K562 (cell line): ENCODE measurements around the gene FANCI. TPM values are rescaled to one million over a fixed set of nuclear protein-coding genes. Genes with fewer than 3 reads are reported as not detected.

Experiments used
- BCOR ChIP-seq: fragments of 450-650 bp; IDR thresholded peaks from 2 replicates; pipeline ENCODE4 v1.6.1; 2016
- ESRRA ChIP-seq: fragments of 450-650 bp; IDR thresholded peaks from 2 replicates; pipeline ENCODE4 v1.6.1; 2014; ENCODE audit warnings: low read depth, mild to moderate bottlenecking, moderate library complexity, borderline replicate concordance
- JUN ChIP-seq, 2 experiments: sonication (generic) in 1 of 2; formaldehyde crosslinking in 1 of 2; IDR thresholded peaks; 2 replicates each; pipeline versions ENCODE4 v1.6.1 to v1.8.0; 2012 to 2022; ENCODE audit warnings: borderline replicate concordance in 2 of 2, mild to moderate bottlenecking in 2 of 2, improper control_type of control experiment in 1 of 2, low read depth in 1 of 2, low read length in 1 of 2, missing genetic modification reagents in 1 of 2
- polyA plus RNA-seq, 8 experiments: library from polyadenylated mRNA; depleted of rRNA in 4 of 8; stranded (reverse) in 5 of 8; unstranded in 3 of 8; fragments of >200 nt; fragmentation: Nextera tagmentation in 2 of 8; fragmentation: Illumina TruSeq in 1 of 8; extraction: Ambion mirVana in 2 of 8; extraction: Trizol in 1 of 8; gene quantifications; 2 replicates each; pipeline versions ENCODE4 v1.2.1 to v1.2.3, GENCODE V29; 2011 to 2014; ENCODE audit warnings: inconsistent platforms in 1 of 8, missing spikeins in 1 of 8
- total RNA-seq, 7 experiments: library from RNA; depleted of rRNA in 6 of 7; stranded (reverse); fragments of >200 nt in 6 of 7; fragmentation: Illumina TruSeq in 2 of 7; extraction: Trizol in 2 of 7; gene quantifications; 2 replicates each; pipeline versions ENCODE4 v1.2.1 to v1.2.3, GENCODE V29; 2011 to 2021; ENCODE audit warnings: low replicate concordance in 1 of 7
- TF ChIP-seq, protein P1 (sequence below): IDR thresholded peaks from 3 replicates; pipeline ENCODE4 v1.6.1; 2011; ENCODE audit warnings: borderline replicate concordance, mild to moderate bottlenecking, moderate library complexity; ENCODE audit not compliant: insufficient read length; ENCODE audit errors: extremely low read depth
- TF ChIP-seq, protein P2 (sequence below): sonication (generic); formaldehyde crosslinking; IDR thresholded peaks from 2 replicates; pipeline ENCODE4 v1.9.0; 2022; ENCODE audit warnings: mild to moderate bottlenecking, missing genetic modification reagents
- TF ChIP-seq, protein P3 (sequence below): fragments of 250-450 bp; sonication (Bioruptor Pico); IDR thresholded peaks from 2 replicates; pipeline ENCODE4 v1.8.0; 2021; ENCODE audit warnings: moderate library complexity, mild to moderate bottlenecking, inconsistent platforms

The FANCI gene
- total and polyA plus RNA-seq, 9 of the 15 experiments (the other 6 are each of a cell fraction or from before 2014, with no cell fraction given): 72.1 to 165 (median 131) TPM

DNA sequence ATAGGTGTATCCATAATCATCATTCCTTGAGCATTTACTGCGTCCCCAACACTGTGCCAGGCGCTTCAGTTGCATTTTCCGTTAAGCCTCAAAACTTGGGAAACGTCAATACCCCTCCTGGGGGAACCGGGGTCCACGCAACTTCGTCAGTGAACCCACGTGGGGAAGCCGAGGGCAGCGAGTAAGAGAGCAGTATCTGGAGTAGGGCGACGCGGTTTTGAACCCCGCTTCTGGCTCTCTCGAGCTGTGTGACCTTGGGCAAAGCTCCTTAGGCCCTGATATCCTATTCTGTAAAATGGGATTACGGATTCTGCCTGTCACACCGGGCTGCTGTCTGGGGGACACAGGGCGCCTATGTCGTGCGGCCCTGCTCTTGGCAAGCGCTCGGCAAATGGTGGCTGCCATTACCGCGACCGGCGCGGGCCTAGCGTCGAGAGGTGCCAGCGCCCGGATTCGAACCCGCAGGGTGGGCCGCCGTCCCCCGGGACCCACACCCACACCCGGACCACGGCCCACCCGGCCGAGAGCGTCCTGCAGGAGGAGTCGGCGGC is 90.3 kb downstream of the FANCI start (continued):
- TF ChIP-seq, protein P1, sequence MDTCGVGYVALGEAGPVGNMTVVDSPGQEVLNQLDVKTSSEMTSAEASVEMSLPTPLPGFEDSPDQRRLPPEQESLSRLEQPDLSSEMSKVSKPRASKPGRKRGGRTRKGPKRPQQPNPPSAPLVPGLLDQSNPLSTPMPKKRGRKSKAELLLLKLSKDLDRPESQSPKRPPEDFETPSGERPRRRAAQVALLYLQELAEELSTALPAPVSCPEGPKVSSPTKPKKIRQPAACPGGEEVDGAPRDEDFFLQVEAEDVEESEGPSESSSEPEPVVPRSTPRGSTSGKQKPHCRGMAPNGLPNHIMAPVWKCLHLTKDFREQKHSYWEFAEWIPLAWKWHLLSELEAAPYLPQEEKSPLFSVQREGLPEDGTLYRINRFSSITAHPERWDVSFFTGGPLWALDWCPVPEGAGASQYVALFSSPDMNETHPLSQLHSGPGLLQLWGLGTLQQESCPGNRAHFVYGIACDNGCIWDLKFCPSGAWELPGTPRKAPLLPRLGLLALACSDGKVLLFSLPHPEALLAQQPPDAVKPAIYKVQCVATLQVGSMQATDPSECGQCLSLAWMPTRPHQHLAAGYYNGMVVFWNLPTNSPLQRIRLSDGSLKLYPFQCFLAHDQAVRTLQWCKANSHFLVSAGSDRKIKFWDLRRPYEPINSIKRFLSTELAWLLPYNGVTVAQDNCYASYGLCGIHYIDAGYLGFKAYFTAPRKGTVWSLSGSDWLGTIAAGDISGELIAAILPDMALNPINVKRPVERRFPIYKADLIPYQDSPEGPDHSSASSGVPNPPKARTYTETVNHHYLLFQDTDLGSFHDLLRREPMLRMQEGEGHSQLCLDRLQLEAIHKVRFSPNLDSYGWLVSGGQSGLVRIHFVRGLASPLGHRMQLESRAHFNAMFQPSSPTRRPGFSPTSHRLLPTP: peak; percentile 37
- no peak for TF ChIP-seq JUN (IDR thresholded peaks at IDR 0.05; ENCODE audit: borderline replicate concordance, low read depth, low read length)
- TF ChIP-seq JUN (CRISPR knock-in tag; IDR thresholded peaks at IDR 0.05; ENCODE audit: borderline replicate concordance): peak; percentile 84; the same call in 1 of the 2 replicates
- TF ChIP-seq, protein P2, sequence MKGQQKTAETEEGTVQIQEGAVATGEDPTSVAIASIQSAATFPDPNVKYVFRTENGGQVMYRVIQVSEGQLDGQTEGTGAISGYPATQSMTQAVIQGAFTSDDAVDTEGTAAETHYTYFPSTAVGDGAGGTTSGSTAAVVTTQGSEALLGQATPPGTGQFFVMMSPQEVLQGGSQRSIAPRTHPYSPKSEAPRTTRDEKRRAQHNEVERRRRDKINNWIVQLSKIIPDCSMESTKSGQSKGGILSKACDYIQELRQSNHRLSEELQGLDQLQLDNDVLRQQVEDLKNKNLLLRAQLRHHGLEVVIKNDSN: peak; percentile 35; the same call in 1 of the 2 replicates
- TF ChIP-seq ESRRA: peak; percentile 87
- TF ChIP-seq BCOR: peak; percentile 14; the same call in 1 of the 2 replicates
- TF ChIP-seq, protein P3, sequence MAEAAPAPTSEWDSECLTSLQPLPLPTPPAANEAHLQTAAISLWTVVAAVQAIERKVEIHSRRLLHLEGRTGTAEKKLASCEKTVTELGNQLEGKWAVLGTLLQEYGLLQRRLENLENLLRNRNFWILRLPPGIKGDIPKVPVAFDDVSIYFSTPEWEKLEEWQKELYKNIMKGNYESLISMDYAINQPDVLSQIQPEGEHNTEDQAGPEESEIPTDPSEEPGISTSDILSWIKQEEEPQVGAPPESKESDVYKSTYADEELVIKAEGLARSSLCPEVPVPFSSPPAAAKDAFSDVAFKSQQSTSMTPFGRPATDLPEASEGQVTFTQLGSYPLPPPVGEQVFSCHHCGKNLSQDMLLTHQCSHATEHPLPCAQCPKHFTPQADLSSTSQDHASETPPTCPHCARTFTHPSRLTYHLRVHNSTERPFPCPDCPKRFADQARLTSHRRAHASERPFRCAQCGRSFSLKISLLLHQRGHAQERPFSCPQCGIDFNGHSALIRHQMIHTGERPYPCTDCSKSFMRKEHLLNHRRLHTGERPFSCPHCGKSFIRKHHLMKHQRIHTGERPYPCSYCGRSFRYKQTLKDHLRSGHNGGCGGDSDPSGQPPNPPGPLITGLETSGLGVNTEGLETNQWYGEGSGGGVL (CRISPR knock-in tag): no peak
